Erythroblast (primary cell): ENCODE measurements around the gene CCDC136.

ENCODE experiments used
- GATA1 ChIP-seq: IDR thresholded peaks from 2 replicates; pipeline ENCODE4 v1.6.1; 2011; ENCODE audit warnings: low read depth, mild to moderate bottlenecking, control low read depth, low read length, moderate library complexity
- POLR2A ChIP-seq: IDR thresholded peaks from 2 replicates; pipeline ENCODE4 v1.6.1; 2011; ENCODE audit warnings: mild to moderate bottlenecking, low read length

DNA sequence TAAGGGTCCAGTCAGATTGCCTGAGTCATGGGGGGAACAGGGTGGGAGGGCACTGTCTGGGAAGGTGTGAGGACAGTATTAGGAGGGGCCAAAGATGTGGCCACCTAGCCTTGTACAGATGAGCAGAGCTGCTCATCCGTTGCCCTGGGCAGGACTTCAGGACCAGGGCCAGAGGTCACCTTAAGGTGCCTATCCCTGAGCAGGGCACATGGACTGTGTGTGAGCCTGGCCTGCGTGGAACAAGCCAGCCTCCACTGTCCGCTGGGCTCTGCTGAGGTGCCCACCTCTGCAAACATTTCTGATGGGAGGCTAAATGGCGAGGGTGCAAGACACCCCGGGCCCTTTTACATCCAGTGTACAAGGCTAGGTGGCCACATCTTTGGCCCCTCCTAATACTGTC is 12.8 kb upstream of the CCDC136 start:
- TF ChIP-seq POLR2A (no peak), GATA1 (no peak)
